Prostate gland (tissue), 2 donors: ENCODE data around the gene RNU4-1. TPM values are rescaled to one million over a fixed set of nuclear protein-coding genes. Genes with fewer than 3 reads are reported as not detected.
A peak's percentile ranks its signal among the peaks of the same experiment; 100 is the strongest.

Experiments
- DNase-seq: peaks from one replicate; pipeline ENCODE4 v3.0.0-alpha.2; 2019; ENCODE audit warnings: low spot score
- H3K27ac ChIP-seq, 2 donors: fragments of 200-600 bp; sonication (generic); 2 replicates each; pipeline ENCODE4 v1.5.1; 2017 to 2019
- H3K27me3 ChIP-seq: fragments of 200-600 bp; sonication (generic); replicated peaks from 2 replicates; pipeline ENCODE4 v1.5.1; 2019; ENCODE audit not compliant: insufficient read depth
- H3K36me3 ChIP-seq, 2 donors: fragments of 200-600 bp; sonication (generic); 1 replicate in 1 of 2; 2 replicates in 1 of 2; pipeline versions ENCODE4 v1.5.1 to v1.8.1; 2017 to 2019
- H3K4me1 ChIP-seq: fragments of 200-600 bp; sonication (generic); replicated peaks from 2 replicates; pipeline ENCODE4 v1.5.1; 2019
- H3K4me3 ChIP-seq, 2 donors: fragments of 200-600 bp; sonication (generic); 2 replicates each; pipeline ENCODE4 v1.5.1; 2017 to 2019
- H3K9me3 ChIP-seq: fragments of 200-600 bp; sonication (generic); 2 replicates; pipeline ENCODE4 v1.5.1; 2017
- CTCF ChIP-seq, 4 experiments: fragments of 200-600 bp in 2 of 4; fragments of 450-650 bp in 2 of 4; sonication (generic) in 2 of 4; IDR thresholded peaks; 1 replicate in 3 of 4; 2 replicates in 1 of 4; pipeline ENCODE4 v1.5.1; 2016 to 2019; ENCODE audit warnings: antibody characterized with exemption in 4 of 4, mild to moderate bottlenecking in 2 of 4, moderate library complexity in 2 of 4
- POLR2A ChIP-seq: fragments of 450-650 bp; IDR thresholded peaks from one replicate; pipeline ENCODE4 v1.6.1; 2016; ENCODE audit warnings: antibody characterized with exemption, mild to moderate bottlenecking
- POLR2AphosphoS5 ChIP-seq: sonication (generic); formaldehyde crosslinking; IDR thresholded peaks from one replicate; pipeline ENCODE4 v1.6.1; 2017; ENCODE audit warnings: antibody characterized with exemption
- WGBS: methylation state at CpG from one replicate; pipeline ENCODE4 v1.1.5; 2018; 5-methylcytosine and 5-hydroxymethylcytosine counted together
- intact Hi-C: fragments of 100-400 bp; cut with DNase I; formaldehyde crosslinking; loops from one replicate; pipeline ENCODE4 v1.14.2; 2022
- total RNA-seq, 2 donors: library from RNA; depleted of rRNA; stranded (reverse); fragments of >200 nt; gene quantifications; one replicate each; pipeline ENCODE4 v1.1.0, GENCODE V29; 2016

Gene RNU4-1
- total RNA-seq, 2 donors from 2014 or later = under 0.01 TPM

- Histone ChIP-seq H3K27ac (no peak within 1 kb of the TSS), H3K4me1 (no peaks in the 10 kb centered on the region), H3K9me3 (no peaks in the 10 kb centered on the region), H3K36me3 (no peaks in the 10 kb centered on the region), H3K27me3 (no peaks in the 10 kb centered on the region), H3K4me3 (no peak within 1 kb of the TSS)
- DNase-seq = no peak
- TF ChIP-seq CTCF (IDR thresholded peaks at IDR 0.05) = no peak
- no peak for TF ChIP-seq POLR2A
- TF ChIP-seq POLR2AphosphoS5 = no peak
- 76% methylated on average over 5 of the region's 5 CpGs for WGBS
- intact Hi-C loops = no loop called here
Observed at GRCh38 chr12:120327593-120327992, 34.6 kb upstream of the RNU4-1 start, which contains the start of gene PLA2G1B. Gene PLA2G1B (minus strand): TSS chr12:120327779. CDS start chr12:120327753, 26 bp downstream.

DNA sequence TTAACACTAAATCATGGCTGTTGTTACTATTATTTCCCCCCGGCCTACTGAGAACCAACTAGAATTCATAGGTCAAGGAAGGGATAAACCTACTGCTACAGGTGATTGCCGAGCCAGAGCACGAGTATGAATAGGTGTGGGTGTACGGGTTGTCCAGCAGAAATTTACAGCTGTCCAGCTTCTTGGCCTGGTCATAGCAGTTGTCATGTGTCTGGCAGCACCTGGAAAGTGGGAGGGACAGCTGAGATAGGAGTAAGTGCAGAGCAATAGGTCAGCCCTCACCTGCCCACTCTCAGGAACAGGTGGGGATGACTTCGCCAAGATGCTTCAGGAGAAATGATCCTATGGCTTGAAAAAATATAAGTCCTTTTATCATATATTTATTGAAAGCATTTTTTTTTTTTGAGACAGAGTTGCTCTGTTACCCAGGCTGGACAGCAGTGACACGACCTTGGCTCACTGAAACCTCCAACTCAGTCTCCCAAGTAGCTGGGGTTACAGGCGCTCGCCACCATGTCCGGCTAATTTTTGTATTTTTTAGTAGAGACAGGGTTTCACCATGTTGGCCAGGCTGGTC is 31.9 kb upstream of the RNU4-1 start:
- Histone ChIP-seq H3K4me1 (no peaks in the 10 kb centered on the region), H3K27ac (no peak overlapping the region), H3K27me3 (no peaks in the 10 kb centered on the region), H3K4me3 (no peak overlapping the region), H3K36me3 (no peaks in the 10 kb centered on the region), H3K9me3 (no peaks in the 10 kb centered on the region)
- intact Hi-C loops = no loop called here
- WGBS = 54% methylated on average over 9 of the region's 9 CpGs
- DNase-seq = no peak
- TF ChIP-seq CTCF (IDR thresholded peaks at IDR 0.05) = no peak
- TF ChIP-seq POLR2A = no peak
- TF ChIP-seq POLR2AphosphoS5 = no peak

- Histone ChIP-seq H3K9me3 (no peaks in the 10 kb centered on the region), H3K27ac (no peak overlapping the region), H3K4me3 (no peak overlapping the region), H3K4me1 (no peaks in the 10 kb centered on the region), H3K27me3 (no peaks in the 10 kb centered on the region), H3K36me3 (no peaks in the 10 kb centered on the region)
- DNase-seq = no peak
- WGBS = 94% methylated on average over 2 of the region's 2 CpGs
- intact Hi-C loops = no loop called here
- TF ChIP-seq POLR2AphosphoS5 = no peak
- no peak for TF ChIP-seq CTCF (IDR thresholded peaks at IDR 0.05)
- TF ChIP-seq POLR2A = no peak
Observed at GRCh38 chr12:120323772-120324171, 30.7 kb upstream of the RNU4-1 start.

GRCh38 chr12:120321382-120322202 is 28.6 kb upstream of the RNU4-1 start:
- TF ChIP-seq POLR2A (no peak), POLR2AphosphoS5 (peak; percentile 38)
- no peak overlapping the region for H3K4me3 ChIP-seq
- intact Hi-C loops = no loop called here
- no peak overlapping the region for H3K27ac ChIP-seq
- H3K9me3 ChIP-seq = no peaks in the 10 kb centered on the region
- H3K4me1 ChIP-seq = no peaks in the 10 kb centered on the region
- 51% methylated on average over 13 of the region's 13 CpGs for WGBS
- no peaks in the 10 kb centered on the region for H3K36me3 ChIP-seq
- no peaks in the 10 kb centered on the region for H3K27me3 ChIP-seq
- DNase-seq = no peak

DNA sequence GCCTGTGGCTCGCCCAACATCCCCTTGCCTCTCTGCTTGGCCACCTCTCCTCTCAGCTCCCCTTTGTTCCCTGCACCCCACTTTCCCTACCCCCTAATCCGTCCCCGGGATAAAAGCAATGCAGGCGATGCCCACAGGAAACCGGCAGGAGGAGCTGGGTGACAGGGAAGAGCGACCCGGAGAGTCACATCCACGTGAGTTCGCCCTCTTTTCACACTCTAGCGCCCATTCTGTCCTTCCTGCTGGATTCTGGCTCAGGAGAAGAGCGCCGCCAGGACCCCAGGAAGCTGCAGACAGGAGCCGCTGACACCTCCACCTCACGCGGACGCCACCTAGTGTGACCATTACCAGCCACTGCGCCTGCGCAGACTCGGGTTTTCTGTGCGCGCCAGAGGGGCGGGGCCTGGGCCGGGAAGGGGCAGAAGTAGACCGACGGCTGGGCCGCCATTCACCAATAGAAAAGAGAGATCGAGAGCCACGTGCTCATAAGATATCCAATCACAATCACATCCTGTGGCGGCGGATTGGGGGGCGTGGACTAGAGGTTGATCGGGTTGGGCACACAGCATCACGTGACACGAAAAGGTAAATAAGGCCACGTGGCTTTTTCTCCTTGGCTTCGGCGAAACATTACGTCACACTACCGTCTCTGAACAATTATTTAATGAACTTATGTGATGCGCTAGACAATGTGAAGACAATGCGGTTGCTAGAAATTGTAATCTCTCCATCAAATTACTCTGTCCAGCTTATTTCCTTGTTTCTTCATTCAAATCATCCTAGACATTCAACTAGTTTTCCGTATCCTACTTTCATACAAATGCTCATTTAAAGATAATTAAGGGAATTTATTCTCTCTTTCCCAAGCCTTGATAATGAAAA is 24.4 kb upstream of the RNU4-1 start:
- peak; percentile 96 for TF ChIP-seq POLR2AphosphoS5
- TF ChIP-seq POLR2A = peak; percentile 92
- peak; percentile 43 to 81 (median 64) for TF ChIP-seq CTCF (IDR thresholded peaks at IDR 0.05)
- no peaks in the 10 kb centered on the region for H3K4me1 ChIP-seq
- intact Hi-C loops = no loop called here
- H3K4me3 ChIP-seq = peak overlapping the region; percentile 38 to 60
- DNase-seq = peak; percentile 100
- no peaks in the 10 kb centered on the region for H3K36me3 ChIP-seq
- no peaks in the 10 kb centered on the region for H3K9me3 ChIP-seq
- H3K27me3 ChIP-seq = no peaks in the 10 kb centered on the region
- H3K27ac ChIP-seq = peak overlapping the region; percentile 80 to 88
- WGBS = 2% methylated on average over 42 of the region's 42 CpGs
